Superior temporal gyrus (tissue), 1 donor: Measurements from ENCODE around the gene HLX.

ENCODE experiments used
- DNase-seq: peaks from one replicate; pipeline ENCODE4 v3.0.0-alpha.2; 2016; ENCODE audit errors: extremely low spot score

HLX gene

DNA sequence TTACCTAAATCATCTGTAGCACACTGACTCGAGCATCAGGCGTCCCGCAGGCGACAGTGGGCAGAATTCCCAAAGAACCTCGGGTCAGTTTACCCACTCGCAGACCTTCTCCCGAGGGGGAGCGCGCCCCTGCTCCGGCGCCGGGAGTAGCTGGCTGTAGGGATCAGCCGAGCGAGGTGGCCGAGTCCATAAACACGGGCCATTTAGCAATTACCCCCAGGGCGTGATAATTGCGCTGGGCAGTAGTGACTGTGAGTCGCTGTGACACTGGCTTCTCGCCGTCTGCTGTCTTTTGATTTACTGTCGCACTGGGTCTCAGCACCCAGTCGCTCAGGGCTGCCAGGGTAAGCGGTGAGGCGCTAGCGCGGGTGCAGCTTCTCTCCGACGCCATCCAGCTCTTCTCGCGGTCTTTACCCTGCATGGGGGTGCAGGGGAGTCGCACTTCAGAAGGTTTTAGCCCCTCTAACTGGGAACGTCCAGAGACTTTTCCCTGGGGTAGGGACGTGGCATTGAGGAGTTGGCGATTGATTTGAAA, 16.2 kb downstream of the HLX start:
- DNase-seq, result no peak

DNA sequence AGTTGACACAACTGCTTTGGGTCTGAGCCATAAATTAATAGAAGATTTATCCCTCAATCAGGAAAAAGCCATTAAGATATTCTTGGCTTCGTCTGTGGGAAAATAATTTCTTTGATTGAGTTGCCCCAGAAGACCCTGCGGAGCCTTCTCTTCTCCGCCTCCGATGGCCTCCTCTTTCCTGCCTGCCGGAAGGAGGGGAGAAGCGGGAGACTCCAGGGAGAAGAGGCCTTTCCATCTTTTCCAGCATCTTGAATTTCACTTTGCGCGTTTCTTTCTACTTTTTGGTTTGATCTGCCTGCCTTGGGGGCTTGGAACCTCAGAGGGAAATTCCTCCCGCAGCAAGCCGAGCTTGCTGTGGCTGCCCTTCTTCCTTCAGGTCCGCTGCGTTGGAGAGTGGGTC, 16.8 kb downstream of the HLX start:
- DNase-seq, result no peak

DNA sequence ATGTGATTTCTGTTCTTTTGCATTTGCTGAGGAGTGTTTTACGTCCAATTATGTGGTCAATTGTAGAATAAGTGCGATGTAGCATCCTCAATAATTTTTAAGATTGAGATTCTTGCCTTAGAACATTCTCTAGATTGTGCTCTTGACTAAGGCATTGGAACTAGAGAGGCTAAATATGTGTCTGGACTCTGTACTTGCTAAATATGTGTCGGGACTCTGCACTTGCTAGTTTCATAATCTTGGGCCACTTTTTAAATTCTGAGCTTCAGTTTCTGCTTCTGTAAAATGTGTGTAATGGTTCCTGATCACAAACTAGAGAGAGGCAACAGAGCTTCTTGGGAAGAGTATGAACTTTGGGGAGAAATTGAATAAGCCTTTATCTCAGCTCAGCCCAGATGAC, 21.6 kb downstream of the HLX start:
- no peak for DNase-seq

DNA sequence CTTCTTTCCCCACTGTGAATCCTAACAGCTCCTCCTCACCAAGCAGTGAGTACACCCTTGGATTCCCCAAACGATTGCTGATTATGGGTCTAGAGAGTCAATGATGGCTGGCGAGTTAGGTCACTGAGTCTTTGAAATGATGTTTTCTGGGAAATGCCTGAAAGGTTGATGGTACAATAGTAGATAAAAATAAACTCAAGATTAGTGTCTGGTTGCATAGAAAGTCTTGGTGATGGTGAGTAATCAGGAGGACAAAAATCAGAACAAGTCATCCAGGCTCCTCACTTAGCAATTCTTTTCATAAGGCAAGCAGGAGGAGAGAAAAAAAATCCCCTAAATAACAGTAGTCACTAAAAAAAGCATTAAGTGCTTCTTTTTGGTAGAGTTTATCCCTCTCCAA, 22.6 kb downstream of the HLX start:
- DNase-seq, result no peak

DNA sequence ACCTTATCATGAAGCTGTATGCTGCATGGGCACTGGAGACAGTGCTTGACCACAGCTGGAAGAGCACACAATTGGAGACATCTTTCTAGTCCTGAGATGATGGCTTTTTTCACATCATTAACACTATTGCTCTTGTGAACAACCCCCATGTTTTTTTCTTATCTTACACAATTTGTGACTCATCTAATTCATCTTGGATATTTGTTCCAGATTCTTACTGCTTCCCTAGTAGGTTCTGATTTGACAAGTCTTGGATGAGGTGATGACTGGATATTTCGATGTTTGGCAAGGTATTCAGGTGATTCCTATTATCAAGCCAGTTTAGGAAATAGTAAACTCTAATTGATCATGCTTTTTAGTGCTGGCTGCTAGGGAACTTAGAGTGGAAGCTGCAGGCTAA, 23.7 kb downstream of the HLX start:
- no peak for DNase-seq

DNA sequence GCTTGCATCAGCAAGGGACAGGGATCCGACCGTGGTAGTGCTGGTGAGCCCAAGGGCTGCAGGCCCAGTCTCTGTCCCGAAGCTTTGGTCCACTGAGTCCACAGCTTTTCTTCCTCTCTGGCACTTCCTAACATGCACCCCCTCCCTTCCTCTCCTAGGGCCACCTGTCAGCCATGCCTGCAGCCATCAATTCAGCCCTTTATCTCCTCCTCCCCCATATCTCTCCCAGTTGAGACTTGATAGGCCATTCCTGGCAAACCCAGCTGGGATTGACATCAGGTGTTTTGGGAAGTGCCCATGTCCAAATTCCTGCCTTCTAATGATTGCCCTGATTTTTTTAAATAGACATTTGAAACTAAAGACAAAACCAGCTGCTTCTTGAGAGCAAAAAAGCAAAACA, 25.6 kb downstream of the HLX start:
- DNase-seq, result no peak

DNA sequence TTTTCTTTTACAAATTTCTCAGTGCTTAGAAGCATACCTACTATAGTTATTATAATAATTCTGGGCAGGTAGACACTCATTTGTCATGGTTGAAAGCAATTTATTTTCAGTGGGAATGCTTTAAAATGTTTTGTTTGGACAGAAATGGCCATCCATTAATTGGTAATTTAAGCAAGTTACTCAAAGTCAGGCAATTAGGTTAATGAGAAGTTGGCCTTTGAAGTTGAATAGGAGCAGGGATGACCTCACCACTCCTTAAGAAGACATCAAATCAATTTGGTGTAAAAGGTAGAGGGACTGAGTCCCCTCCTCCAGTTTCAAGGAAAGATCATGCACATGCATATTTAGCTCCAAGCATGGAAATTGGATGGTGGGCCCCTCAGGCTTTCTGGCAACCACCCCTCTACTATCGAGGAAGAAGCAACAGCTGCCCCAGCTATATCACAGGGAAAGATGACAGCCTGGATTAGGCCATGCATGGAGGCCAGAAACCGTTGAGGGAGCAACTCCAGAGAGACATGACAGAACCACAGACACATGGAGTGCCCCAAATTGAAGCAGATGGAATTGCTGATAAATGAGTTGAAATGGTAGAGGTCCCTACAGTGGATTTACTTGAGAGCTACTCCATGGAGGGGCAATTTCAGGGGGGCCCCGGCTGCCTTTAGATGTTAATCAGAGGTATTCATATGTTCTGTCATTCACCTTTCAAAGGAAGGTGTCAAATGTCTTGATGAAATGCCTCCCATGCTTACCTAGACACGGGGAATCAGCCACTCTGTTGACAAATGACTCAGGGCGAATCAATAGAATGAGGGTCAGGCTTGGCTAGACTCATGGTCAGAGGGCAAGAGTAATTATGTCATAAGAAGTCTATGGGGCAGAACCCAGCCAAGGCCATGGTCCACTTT, 26.7 kb downstream of the HLX start:
- DNase-seq, result no peak

DNA sequence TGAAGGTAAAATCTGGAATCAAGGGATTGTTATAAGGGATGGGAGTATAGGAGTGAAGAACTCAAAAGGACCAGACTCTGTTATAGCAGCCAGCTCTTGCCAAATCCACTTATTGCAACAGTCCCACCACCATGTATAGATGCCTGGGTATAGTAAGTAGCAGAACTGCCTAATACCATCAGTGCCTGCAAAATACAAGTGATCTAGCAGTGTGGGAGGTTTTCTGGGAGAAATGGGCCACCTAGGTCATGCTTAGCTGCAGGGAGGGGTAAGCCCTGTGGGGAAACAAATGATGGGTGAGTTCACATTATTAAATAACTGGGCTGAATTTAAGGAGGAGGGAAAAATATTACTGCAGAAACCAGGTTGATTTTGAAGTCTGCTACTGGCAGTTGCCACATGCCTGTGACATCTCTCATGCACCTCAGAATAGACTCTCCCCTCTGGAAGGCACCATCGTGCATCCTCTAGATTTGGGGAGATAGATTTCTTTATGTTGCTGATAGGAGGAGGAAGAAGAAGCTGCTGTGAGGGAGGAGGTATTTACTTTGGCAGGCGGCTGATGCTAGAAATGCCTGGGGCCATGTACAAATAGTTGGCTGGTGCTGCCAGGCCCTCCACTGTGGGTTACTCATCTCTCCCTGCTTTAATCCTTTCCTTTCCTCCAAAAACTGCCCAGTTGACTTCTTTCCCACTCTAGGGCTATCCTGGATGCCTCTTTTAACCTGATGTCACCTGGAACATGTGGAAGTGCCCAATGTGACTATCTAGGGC, 27.5 kb downstream of the HLX start:
- no peak for DNase-seq

DNA sequence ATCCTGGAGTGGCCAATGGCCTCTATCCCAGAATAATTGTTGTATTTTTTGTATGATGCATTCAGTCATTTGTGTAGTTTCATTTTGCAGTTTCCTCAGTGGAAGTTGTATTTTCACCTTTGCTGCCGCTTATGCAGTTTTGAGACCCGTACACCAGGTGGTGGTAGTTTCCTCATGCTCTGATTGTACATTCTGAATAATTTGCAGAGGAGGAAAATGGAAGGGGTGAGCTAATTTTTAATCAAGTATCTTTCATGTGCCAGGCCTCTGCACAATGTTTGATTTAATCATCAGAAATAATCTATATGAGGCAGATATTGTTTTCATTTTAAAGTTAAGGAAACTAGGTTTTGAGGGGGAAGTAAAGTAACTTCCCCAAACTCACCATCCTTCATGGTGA, 29.5 kb downstream of the HLX start:
- no peak for DNase-seq

DNA sequence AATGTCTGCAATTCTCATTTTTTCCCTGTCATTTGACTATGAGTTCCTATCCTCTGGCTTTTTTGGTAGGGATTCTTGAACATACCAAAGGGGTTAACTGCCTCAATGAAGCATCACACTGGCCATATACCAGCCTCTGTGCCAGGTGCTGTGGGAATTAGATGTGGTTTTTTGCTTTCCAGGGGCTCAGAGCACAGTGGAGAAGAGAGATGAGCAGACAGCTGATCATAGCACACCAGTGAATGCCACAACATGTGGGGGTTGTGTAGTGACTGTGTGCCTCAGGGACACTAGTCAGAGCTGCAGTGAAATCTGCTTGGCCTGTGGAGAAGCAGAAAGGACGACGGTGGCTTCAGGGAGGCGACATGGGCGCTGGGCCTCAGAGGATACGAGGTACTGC, 30.8 kb downstream of the HLX start:
- DNase-seq, result no peak

DNA sequence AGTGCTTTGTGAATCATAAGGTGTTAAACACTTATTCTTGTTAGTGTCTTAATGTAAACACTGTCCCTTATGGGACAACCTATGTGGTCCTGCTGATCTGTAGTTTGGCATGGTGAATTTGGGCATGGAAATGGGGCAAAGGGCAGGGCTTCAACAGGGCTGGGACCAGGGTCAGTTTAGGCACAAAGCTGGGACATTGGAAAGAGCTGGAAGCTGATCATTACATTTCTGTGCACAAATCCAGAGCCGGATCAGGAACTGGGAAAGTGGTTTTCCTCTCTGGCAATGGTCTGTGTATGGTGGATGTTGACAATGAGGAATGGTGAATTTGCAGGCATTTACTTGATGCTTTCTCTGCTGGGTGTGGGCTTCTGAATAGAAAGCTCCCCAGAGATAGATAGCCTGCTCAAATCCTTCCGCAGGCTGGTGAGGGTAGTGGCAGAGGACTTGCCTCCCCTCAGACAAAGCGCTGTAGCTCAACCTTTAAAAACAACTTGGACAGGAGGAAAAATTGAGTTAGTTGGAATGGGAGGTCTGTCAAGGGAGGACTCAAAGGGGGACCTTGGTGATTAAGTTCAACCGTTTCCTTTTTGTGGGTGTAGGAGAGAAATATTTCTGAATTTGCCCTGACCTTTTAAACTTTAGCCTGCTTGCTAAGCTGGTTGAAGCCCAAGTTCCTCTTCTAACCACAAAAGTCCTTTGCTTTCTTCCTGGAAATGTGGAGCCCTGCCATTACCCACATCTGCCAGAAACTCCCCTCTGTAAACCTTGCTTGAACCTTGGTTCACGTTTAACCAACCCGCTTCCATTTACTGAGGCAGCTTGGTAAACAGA, 35.3 kb downstream of the HLX start:
- no peak for DNase-seq

DNA sequence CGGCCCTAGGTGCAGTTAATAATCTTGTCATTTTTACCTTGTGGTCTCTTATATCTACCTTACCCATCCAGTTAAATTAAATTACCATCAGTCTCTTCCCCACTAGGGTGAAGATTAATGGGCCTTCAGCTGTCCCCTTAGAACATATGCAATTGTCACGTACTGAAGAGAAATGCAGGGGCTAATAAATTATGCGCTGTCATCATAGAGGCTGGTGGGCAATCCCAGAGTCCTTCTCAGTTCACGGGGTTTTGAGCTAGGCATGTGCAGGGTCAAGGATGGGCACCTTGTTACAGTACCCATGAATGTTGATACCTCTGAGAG, 35.8 kb downstream of the HLX start:
- DNase-seq, result no peak

DNA sequence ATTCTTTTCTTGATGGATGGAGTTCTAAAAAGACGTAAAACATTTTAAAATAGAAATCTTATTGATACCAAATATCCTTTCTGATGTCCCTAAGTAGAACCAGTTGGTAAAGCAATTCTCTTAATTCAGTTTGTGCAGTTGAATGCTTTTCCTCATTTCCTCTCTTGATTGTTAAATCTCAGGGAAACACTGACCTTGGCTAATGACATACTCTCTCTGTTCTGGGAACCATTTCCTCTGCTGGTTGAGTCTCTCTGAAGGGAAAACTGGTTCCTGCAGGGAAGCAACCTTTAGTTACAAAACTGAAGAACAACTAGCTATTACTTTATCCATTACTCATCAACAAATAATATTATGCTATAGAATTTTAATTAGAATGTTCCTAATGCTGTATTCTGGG, 36.7 kb downstream of the HLX start:
- no peak for DNase-seq

DNA sequence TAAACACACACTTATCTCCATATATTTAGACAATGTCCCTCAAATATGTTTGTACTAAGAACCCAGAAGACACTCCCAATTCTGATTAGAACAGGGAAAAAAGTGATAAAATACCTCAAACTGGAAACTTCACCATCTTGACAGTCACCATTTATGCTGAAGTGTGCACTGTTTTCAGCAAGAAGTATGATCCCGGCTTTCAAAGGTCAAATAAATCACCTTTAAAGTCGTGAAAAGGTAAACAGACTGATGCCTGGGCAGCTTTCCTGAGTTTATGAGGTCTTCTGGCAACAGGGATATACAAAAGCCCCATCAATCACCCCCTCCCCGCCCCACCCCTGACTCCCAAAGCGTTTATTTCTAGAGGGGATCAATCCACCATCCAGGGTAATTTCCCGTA, 37.9 kb downstream of the HLX start:
- DNase-seq, result no peak

DNA sequence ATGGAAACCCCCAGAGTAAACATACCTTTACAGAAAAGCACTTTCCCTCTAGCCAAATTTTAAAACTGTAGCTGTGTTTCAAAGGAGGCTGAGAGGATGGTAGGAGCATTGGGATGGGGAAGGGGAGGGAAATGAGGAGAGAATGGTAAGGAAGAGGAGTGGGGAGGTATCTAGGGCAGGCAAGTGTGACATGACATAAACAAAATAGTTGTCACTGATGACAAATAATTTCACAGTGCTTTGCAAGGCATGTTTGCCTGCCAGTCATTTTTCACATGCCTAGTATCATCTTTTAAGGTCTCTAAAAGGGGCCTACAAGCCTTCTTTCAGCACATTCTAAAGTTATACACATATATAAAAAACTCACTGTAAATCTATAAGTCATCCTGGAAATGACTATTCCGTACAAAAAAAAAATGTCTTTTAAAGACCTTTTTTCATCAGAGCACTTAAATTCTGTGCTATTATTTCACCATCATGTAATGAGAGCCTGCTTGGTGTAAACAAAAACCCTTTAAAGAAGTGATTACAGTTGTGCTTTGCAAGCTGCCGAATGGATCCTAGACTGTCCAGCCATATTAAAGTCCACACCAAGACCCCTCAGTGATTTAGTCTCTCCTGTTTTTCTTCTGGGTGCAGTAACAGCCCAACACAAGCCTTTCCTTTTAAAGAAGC, 38.4 kb downstream of the HLX start:
- DNase-seq, result no peak

DNA sequence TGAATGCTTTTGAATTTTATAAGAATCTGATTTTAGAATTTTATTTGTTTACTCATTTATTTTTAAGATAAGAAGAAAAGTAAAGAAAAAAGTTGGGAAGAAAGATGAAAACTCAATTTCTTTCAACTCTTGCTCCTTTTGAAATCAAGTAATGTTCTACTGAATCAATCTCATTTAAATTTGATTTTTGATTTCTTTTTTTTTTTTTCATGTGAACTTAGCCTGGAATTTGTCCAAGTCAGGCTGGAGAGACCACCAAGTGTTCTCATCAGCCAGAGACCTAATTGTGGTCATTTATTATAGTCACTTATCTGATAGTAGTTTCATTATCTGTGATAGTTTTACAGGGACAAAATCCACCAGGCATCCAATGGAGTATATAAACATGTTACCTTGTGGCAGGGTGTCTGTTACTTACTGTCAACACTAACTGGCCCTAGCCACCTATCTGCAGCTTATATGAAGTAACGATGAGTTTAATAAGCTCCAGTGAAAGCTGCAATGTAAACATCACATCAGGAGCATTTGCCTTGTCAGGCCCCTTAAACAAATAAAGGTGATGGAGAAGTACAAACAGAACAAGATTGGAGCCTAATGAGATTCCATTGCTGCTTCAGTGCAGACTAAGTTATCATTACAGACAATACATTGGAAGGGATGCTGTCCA, 39.2 kb downstream of the HLX start:
- DNase-seq, result no peak

DNA sequence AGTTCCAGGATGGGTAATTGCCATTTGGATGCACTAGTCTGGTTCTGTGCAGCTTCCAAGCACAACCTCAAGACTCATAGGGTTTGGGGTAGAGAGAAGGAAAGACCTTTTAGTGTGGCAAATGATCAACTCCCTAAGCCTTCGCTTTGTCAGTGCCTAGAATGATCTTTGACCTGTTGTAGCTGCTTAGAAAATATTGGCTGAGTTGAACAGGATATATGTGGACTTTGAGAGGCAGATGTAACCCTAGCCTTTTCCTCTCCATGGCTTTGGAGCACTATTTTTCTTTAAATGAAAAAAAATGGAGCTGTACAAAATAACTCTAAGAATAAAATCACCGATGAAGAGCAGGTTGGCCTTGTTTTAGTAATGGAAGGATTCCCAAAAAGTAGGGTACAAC, 41.7 kb downstream of the HLX start:
- DNase-seq, result no peak

DNA sequence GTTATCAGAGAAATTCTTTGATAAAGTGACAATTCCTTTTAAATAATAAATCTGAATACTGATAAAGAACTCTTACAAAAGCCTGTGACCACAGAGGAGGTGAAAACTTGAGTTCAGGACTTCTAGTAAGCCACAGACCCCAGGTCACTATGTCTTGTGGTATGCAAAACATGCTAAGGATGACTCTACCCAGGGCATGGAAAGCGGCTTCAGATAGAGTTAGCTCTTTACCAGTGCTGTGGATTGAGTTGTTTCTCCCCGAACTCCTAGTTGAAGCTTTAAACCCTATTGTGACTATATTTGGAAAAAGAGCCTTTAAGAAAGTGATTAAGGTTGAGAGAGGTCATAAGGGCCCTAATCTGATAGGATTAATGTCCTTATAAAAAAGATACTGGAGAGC, 42.3 kb downstream of the HLX start:
- no peak for DNase-seq

DNA sequence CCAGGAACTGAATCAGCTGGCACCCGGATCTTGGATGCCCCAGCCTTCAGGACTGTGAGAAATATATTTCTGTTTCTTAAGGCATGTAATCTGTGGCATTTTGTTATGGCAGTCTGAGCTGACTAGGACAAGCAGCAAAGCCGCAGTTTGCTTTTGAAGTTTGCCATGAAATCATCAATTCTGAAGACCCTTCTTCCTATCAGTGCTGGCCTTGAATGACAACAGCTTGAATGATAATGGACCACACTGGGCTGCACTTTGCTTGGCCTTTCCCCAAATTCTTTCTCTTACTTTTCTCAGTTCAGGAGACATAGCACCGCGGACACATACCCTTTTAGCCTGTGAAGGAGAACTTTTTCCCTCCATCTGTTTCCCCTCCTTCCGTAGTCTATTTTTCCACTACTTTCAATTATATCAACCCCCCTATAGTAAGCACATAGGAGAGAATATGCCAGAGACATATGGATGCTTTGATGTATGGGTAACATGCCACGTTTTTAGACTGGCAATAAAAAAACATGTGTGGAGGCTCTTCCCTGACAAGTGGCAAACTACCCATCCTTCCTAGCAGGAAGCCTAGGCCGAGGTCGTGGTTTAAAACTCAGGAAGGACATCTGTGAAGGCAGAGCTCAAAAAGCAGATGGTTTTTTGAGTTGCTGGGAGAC, 42.9 kb downstream of the HLX start:
- no peak for DNase-seq

DNA sequence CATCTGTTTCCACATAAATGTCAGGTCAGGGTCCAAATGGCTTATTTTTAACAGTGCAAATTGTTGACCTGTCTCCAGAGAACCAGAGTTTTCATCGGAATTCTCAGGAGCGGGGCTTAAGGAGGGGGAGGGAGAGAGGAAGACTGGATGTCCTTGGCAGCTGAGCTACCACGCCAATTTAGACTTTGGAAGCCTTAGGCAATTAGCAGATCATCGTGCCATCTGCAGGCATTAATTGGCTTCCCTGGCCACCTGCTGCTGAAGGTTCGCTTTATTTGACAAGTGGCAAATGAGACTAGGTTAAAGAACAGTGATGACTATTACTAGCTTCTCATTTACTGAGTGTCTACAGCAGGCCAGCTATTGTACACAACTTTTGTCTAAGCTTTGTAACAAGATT, 43.7 kb downstream of the HLX start:
- no peak for DNase-seq
